ENCODE data around the gene CLCN2.

DNA sequence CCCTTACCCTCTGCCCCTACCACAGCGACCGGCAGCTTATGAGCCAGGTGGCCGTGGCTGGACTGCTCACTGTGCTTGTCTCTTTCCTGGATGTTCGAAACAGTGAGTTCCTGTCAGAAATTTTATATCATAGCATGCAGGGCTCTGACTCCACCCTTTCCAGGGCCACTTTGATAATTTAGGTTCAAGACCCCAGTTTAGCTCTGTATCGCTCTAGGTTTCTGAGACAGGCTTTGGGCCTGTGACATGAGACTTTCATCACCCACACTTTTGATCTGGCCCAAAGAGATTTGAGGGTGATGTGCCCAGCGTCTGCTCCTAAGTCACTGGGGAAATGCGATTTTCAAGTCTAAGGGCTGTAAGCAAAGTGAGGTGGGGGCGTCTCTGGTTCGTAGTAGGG, 53.5 kb downstream of the CLCN2 start:
- no peak for TF ChIP-seq RFX5 (IDR thresholded peaks at IDR 0.05; ENCODE audit: low read depth, low read length)
- TF ChIP-seq, protein P1, sequence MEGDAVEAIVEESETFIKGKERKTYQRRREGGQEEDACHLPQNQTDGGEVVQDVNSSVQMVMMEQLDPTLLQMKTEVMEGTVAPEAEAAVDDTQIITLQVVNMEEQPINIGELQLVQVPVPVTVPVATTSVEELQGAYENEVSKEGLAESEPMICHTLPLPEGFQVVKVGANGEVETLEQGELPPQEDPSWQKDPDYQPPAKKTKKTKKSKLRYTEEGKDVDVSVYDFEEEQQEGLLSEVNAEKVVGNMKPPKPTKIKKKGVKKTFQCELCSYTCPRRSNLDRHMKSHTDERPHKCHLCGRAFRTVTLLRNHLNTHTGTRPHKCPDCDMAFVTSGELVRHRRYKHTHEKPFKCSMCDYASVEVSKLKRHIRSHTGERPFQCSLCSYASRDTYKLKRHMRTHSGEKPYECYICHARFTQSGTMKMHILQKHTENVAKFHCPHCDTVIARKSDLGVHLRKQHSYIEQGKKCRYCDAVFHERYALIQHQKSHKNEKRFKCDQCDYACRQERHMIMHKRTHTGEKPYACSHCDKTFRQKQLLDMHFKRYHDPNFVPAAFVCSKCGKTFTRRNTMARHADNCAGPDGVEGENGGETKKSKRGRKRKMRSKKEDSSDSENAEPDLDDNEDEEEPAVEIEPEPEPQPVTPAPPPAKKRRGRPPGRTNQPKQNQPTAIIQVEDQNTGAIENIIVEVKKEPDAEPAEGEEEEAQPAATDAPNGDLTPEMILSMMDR (conservative IDR thresholded peaks at IDR 0.05; ENCODE audit: low read depth, low read length), result no peak

Measured in IMR-90 (cell line).